ENCODE data around the gene PANK1. TPM values are rescaled to one million over a fixed set of nuclear protein-coding genes. Genes with fewer than 3 reads are reported as not detected.

Gene PANK1
- total and polyA plus RNA-seq, 2 of the 8 experiments (the other 6 are each of a cell fraction or from before 2014, with no cell fraction given) = 18.5 to 40.4 TPM

DNA sequence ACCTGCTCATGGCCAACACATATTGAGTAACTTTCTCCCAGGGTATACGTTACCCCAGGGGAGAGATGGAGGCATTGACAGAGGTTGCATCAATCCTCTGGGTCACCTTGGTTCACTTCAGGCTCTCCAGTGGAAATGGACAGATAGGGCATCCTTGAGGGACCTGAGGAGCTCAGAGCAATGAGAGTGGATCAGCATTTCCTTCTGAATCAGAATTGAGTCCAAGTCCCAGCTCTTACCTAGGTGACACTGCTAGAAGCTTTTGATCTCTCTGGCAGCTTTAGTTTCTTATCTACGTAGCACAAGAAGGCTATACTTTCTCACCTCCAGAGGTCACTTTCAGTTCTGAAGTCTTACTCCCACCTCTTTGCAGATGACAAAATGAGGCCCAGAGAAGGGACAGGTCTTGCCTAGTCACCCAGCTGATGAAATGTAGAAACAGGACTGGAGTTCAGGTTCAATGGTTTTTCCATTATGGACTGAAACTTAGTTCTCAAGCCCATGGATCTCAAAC, 35.2 kb downstream of the PANK1 start:
- H4K20me1 ChIP-seq (replicated peaks in 1 of 2; ENCODE audit: control insufficient read depth in 1 of 2, insufficient read depth in 2 of 2, low read length in 2 of 2) = peaks cover 0 to 2% of the 10 kb centered on the region in 2 experiments
- peaks cover 0 to 2% (median 0%) of the 10 kb centered on the region in 4 experiments; a peak in 1 of 7 replicates for H3K4me1 ChIP-seq (replicated peaks in 1 of 4; ENCODE audit: control insufficient read depth in 3 of 4, insufficient read depth in 4 of 4, low read length in 3 of 4)
- no peaks in the 10 kb centered on the region for H3K27me3 ChIP-seq (replicated peaks in 1 of 4; ENCODE audit: control insufficient read depth in 3 of 4, extremely low read depth in 1 of 4, insufficient read depth in 3 of 4, low read length in 3 of 4)
- no peak overlapping the region for H2BK20ac ChIP-seq (ENCODE audit: low read length)
- H2BK15ac ChIP-seq (ENCODE audit: low read length) = no peak overlapping the region
- H2BK12ac ChIP-seq (ENCODE audit: low read depth, low read length) = no peak overlapping the region
- ChIA-PET POLR2A (ENCODE audit: partially characterized antibody) (interaction anchor here (1.1 kb wide), 1 partner anchor 16 kb away, joined by 3 read pairs; no protein-coding TSS in a partner anchor), CTCF (ENCODE audit: partially characterized antibody) (interaction anchor here (0.7 to 1.5 kb wide), 3 partner anchors 21 to 143 kb away, joined by 3 to 4 read pairs (median 3); no protein-coding TSS in a partner anchor)
- H3K4me3 ChIP-seq (ENCODE audit: extremely low read depth in 1 of 4, insufficient read depth in 2 of 4, low read depth in 3 of 4, low read length in 4 of 4) = no peak overlapping the region
- H2AK5ac ChIP-seq (ENCODE audit: low read depth, low read length) = no peak overlapping the region
- H4K5ac ChIP-seq (ENCODE audit: insufficient read length, low read depth, low read length) = no peak overlapping the region
- no peak overlapping the region for H3K4ac ChIP-seq (replicated peaks; ENCODE audit: insufficient read length, low read depth, low read length)
- H3K27ac ChIP-seq (ENCODE audit: low read depth, low read length) = no peak overlapping the region
- H4K91ac ChIP-seq (replicated peaks; ENCODE audit: insufficient read length, low read length) = no peak overlapping the region
- no peaks in the 10 kb centered on the region for H3K23me2 ChIP-seq (ENCODE audit: low read depth, low read length)
- no peak overlapping the region for H2BK5ac ChIP-seq (ENCODE audit: low read depth, low read length)
- no peak overlapping the region for H4K8ac ChIP-seq (ENCODE audit: extremely low read depth, insufficient read depth, low read length)
- peaks cover 13 to 38% (median 22%) of the 10 kb centered on the region in 4 experiments for H3K36me3 ChIP-seq (ENCODE audit: control insufficient read depth in 2 of 4, insufficient read depth in 4 of 4, low read length in 3 of 4)
- no peak overlapping the region for H3K18ac ChIP-seq (ENCODE audit: extremely low read depth, low read length)
- no peak overlapping the region for H3K4me2 ChIP-seq (ENCODE audit: insufficient read depth in 1 of 2, low read depth in 2 of 2, low read length in 2 of 2)
- H3K14ac ChIP-seq (ENCODE audit: insufficient read length) = no peak overlapping the region
- no peak overlapping the region for H3K23ac ChIP-seq (ENCODE audit: insufficient read length)
- no peak overlapping the region for H2BK120ac ChIP-seq (replicated peaks; ENCODE audit: low read depth, low read length)
- no peak overlapping the region for H3K9ac ChIP-seq (replicated peaks in 1 of 4; ENCODE audit: extremely low read depth in 1 of 4, low read depth in 3 of 4, low read length in 3 of 4)
- H3K56ac ChIP-seq (replicated peaks; ENCODE audit: insufficient read length, low read depth, low read length) = no peak overlapping the region
- peaks cover 0 to 29% of the 10 kb centered on the region in 2 experiments; a peak in 2 of 4 replicates for H3K79me2 ChIP-seq (ENCODE audit: control insufficient read depth in 1 of 2, insufficient read depth in 2 of 2, low read length in 2 of 2)
- WGBS, 2 experiments (ENCODE audit: extremely low coverage in 1 of 2, insufficient coverage in 1 of 2, insufficient read length in 1 of 2, insufficient replicate concordance in 2 of 2, low coverage in 1 of 2, low lambda C conversion rate in 2 of 2, missing lambda C conversion rate in 1 of 2) = 53% methylated on average over 2 of the region's 2 CpGs; no CpG with 5 or more reads in 1 of the 2 experiments
- FAIRE-seq (no peak), DNase-seq (ENCODE audit: low read depth in 1 of 2, low spot score in 2 of 2) (no peak)
- no peak overlapping the region for H2AFZ ChIP-seq (ENCODE audit: low read length)
- no peaks in the 10 kb centered on the region for H3K9me3 ChIP-seq (ENCODE audit: insufficient read depth in 2 of 2, low read depth in 1 of 2, low read length in 1 of 2)
- H3K79me1 ChIP-seq (ENCODE audit: low read depth, low read length) = no peaks in the 10 kb centered on the region
- TF ChIP-seq SAP30 (IDR thresholded peaks at IDR 0.05; ENCODE audit: insufficient read depth, insufficient replicate concordance, low read length) = no peak
- TF ChIP-seq, protein P1, sequence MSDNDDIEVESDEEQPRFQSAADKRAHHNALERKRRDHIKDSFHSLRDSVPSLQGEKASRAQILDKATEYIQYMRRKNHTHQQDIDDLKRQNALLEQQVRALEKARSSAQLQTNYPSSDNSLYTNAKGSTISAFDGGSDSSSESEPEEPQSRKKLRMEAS (IDR thresholded peaks at IDR 0.05) = no peak
- TF ChIP-seq EZH2 (IDR thresholded peaks at IDR 0.05; ENCODE audit: low read depth, low read length, severe bottlenecking) = no peak
- TF ChIP-seq, protein P2, sequence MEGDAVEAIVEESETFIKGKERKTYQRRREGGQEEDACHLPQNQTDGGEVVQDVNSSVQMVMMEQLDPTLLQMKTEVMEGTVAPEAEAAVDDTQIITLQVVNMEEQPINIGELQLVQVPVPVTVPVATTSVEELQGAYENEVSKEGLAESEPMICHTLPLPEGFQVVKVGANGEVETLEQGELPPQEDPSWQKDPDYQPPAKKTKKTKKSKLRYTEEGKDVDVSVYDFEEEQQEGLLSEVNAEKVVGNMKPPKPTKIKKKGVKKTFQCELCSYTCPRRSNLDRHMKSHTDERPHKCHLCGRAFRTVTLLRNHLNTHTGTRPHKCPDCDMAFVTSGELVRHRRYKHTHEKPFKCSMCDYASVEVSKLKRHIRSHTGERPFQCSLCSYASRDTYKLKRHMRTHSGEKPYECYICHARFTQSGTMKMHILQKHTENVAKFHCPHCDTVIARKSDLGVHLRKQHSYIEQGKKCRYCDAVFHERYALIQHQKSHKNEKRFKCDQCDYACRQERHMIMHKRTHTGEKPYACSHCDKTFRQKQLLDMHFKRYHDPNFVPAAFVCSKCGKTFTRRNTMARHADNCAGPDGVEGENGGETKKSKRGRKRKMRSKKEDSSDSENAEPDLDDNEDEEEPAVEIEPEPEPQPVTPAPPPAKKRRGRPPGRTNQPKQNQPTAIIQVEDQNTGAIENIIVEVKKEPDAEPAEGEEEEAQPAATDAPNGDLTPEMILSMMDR (IDR thresholded peaks at IDR 0.05; ENCODE audit: control extremely low read depth in 1 of 3, insufficient read depth in 1 of 3, low read depth in 1 of 3, low read length in 3 of 3) = no peak
- no peak for TF ChIP-seq POLR2AphosphoS5 (IDR thresholded peaks at IDR 0.05; ENCODE audit: low read depth, low read length)
- no peak for TF ChIP-seq TAF7 (optimal IDR thresholded peaks at IDR 0.05; ENCODE audit: borderline replicate concordance, low read depth, low read length)
- TF ChIP-seq HDAC2 (IDR thresholded peaks at IDR 0.05; ENCODE audit: borderline replicate concordance in 1 of 2, low read depth in 2 of 2, low read length in 2 of 2) = no peak
- TF ChIP-seq KDM1A (IDR thresholded peaks at IDR 0.05; ENCODE audit: borderline replicate concordance, low read length) = no peak
- no peak for TF ChIP-seq CHD2 (IDR thresholded peaks at IDR 0.05; ENCODE audit: low read length)
- TF ChIP-seq TEAD4 (IDR thresholded peaks at IDR 0.05; ENCODE audit: low read depth, low read length) = no peak

All from H1 (cell line).